GM18951 (cell line): Measurements from ENCODE around the gene CYP26A1.

ENCODE experiments used
- POLR2A ChIP-seq: IDR thresholded peaks from 4 replicates; pipeline ENCODE4 v1.6.1; 2011; ENCODE audit warnings: mild to moderate bottlenecking; ENCODE audit not compliant: insufficient read length, insufficient read depth; ENCODE audit errors: extremely low read depth
- in situ Hi-C: fragments of 300-500 bp; cut with MboI; formaldehyde crosslinking; loops from one replicate; pipeline ENCODE4 v1.12.0; 2022; ENCODE audit warnings: low sequenced_read_pairs, mixed read lengths, inconsistent platforms; ENCODE audit not compliant: unreplicated experiment

Gene CYP26A1

DNA sequence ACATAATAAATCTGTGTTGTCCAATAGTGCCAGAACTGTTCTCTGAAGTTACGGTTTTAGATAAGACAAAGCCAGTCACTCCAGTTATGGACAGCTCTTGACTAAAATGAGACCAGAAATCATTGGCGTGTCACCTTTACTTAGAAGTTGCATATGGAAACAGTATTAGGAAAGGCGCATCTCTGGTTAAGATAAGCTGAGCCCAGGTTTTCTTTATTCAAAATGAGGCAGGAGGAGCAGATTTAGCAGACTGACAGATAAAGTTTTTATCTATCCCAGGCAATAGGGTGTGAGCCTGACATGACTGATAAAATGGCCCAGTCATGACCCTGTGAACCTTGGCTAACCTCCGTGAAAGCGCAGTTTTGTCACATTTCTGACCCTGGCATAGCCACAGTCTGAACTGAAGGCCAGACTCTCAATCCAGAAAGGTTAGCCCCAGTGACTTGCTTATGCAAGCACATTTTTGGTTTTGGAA lies 4.2 kb downstream of the CYP26A1 start:
- TF ChIP-seq POLR2A: no peak
- in situ Hi-C loops: loop anchor here (10.0 kb wide), 1 partner anchor 217 kb away; no protein-coding TSS in a partner anchor

DNA sequence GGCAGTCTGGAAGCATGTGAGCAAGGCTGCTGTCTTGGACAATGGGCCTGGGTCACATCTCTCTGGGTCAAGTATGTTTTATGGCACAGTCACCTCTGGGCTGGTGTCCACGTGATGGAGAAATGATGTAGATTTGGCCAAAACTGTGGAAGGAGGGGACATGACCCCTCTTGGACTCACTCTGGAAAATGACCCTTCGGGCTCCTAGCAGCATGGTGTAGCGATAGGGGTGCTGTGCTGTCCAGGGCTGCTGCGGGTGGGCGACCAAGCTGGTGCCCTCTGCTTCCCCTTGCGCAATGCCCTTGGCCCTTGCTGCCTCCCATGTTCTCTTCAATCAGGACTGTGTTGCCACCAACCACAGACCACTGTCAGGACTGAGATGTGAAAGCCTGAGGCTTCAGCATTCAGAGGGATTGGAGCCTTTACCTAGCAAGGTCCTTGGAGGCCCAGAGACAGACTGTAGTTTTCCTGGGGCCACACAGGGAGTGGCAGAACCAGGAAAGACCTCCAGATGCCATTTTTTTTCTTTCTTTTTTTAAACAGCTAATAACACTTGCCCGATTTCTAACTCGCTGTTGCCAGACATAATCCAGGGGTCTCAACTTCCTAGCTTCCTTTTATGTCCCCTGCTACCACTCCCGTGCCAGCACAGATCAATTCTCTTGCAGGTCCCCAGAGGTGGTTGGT lies 6.1 kb downstream of the CYP26A1 start:
- TF ChIP-seq POLR2A: no peak
- in situ Hi-C loops: loop anchor here (10.0 kb wide), 1 partner anchor 215 kb away; no protein-coding TSS in a partner anchor

- TF ChIP-seq POLR2A: no peak
- in situ Hi-C loops: no loop called here
These were observed 6.8 kb downstream of the CYP26A1 start for GRCh38 chr10:93080350-93081046.

- in situ Hi-C loops: no loop called here
- no peak for TF ChIP-seq POLR2A
These were observed 7.6 kb downstream of the CYP26A1 start for GRCh38 chr10:93081318-93081717.

DNA sequence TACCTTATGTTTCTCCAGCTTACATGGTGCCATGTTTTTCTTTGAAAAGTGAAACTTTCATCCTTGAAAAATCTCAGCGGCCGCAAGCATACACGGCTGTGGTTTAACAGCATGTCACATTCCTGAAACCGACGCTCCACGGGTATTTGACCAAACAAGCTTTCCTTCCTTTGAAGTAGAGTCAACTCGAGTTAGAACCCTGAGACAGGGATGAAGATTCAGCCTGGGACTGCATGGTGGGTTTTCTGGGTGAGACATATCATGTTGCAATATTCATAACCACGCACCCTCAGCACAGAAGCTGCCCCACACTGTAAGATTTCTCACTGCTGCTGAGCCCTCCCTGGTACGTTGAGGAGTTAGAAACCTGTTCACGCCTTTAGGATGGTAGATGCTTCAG lies 8.1 kb downstream of the CYP26A1 start:
- in situ Hi-C loops: no loop called here
- no peak for TF ChIP-seq POLR2A

DNA sequence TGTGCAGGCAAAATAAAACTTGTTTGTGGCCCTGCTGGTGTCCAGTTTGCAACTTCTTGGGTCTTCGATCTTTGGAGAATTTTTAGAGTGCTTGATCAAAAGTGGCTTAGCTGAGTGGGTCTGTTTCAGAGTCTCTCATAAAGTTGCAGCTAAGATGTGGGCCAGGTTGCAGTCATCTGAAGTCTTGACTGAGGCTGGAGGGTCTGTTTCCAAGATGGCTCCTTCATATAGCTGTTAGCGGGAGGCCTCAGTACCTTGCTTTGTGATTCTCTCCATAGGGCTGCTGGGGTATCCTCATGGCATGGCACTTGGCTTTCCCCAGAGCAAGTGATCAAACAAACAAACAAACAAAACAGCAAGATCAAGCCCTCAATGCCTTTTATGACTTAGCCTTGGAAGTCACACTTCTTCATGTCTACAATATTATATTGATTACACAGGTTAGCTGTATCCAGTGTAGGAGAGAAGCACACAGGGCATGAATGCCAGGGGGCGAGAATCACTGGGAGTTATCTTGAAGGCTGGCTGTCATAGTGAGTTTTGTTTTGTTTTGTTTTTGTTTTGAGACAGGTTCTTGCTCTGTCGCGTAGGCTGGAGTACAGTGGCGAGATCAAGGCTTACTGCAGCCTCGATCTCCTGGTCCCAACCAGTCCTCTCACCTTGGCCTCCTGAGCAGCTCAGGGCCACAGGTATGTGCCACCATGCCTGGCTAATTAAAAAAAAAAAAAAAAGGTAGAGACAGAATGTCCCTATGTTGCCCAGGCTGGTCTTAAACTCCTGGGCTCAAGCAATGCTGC lies 10.2 kb downstream of the CYP26A1 start:
- no peak for TF ChIP-seq POLR2A
- in situ Hi-C loops: no loop called here

- in situ Hi-C loops: no loop called here
These were observed 11.7 kb downstream of the CYP26A1 start for GRCh38 chr10:93085272-93085859.

DNA sequence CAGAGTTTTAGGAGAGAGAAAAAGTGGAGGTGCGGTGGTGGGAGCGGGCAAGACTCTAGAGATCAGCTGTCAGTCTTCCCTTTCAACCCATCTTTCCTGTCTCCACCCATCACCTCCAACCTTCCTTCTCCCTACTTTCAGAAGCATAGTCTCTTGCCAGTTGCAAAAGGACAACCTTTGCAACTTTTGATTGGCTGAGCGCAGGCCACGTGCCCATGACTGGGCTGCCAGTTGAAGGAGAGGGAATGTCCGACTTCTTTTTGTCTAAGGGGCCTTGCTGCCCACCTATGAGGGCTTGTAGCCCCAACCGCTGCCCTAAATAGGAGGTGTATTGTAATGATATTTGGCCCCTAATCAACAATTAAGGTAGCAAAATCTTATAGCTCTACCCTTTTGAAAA lies 12.6 kb downstream of the CYP26A1 start:
- in situ Hi-C loops: no loop called here
- no peak for TF ChIP-seq POLR2A

More at GRCh38 chr10:93085272-93085859, 11.7 kb downstream of the CYP26A1 start:
- TF ChIP-seq POLR2A: no peak

DNA sequence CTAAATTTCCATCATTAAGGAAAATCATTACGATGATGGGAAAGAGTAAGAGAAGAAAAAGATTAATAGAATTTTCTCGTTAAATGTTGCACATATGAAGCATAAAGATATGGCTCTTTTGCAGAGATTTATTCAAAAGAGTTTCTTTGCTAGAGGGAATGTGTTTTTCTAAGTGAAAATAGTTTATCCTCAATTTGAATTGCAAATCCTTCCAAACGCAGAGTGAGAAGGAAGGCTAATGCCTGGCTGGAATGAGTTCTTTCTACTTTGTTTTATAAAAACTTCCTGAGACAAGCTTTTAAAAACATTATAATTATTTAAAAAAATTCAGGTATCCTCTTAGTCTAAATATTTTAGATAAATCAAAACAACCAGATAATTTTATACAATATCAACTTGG lies 14.2 kb downstream of the CYP26A1 start:
- no peak for TF ChIP-seq POLR2A
- in situ Hi-C loops: no loop called here

GRCh38 chr10:93088466-93088865 lies 14.8 kb downstream of the CYP26A1 start:
- in situ Hi-C loops: no loop called here
- no peak for TF ChIP-seq POLR2A

DNA sequence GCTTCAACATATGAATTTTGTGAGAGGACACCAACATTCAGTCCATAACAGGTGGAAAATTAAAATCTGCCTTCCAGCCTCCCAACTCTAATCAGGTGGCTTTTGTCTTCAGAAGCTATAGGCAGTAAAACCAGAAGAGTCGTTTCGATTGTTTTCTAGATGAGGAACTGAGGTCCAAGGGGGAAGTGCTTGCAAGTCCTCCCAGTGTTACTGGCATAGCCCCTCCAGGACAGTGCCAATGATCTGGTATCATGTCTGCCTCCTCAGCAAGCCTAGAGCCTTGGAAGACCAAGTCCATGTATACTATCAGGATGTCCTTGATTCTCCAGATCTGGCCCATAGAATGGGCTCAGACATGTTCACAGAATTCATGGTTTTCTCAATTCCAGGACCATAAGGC lies 16.9 kb downstream of the CYP26A1 start:
- in situ Hi-C loops: no loop called here
- TF ChIP-seq POLR2A: no peak

GRCh38 chr10:93091960-93092359 lies 18.3 kb downstream of the CYP26A1 start:
- in situ Hi-C loops: no loop called here
- TF ChIP-seq POLR2A: no peak

DNA sequence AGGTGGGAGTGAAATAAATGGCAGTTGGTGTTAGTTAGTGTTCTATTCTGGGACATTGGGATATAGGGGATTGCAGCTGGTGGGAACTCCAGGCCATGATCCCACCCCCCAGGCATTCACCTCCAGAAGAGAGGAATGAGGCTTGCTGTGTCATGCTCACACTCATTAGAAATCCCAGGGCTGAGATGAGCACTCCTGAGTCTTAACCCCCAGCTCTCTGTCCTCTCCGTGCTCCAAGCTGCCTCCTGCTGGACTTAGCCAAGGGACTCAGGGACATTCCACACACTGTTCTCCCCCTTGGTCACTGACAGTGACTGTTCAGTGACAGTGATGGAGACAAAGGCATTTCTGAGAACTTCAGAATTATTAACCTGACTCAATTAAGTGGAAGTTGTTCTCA lies 21.5 kb downstream of the CYP26A1 start:
- no peak for TF ChIP-seq POLR2A
- in situ Hi-C loops: no loop called here
